ENCODE measurements around the gene MEST. TPM values are rescaled to one million over a fixed set of nuclear protein-coding genes. Genes with fewer than 3 reads are reported as not detected.
"Not testable (repeated sequence)": the region's sequence is repeated elsewhere in the genome, so short reads cannot be mapped to it uniquely, and the experiment has no call there.

MEST gene
- total RNA-seq, 8 experiments from 2014 or later: 17.1 to 438 (median 90.2) TPM

GRCh38 chr7:130537894-130538293, 46.0 kb downstream of the MEST start:
- ATAC-seq (replicated peaks in 6 of 8); H3K27ac ChIP-seq; H3K4me1 ChIP-seq (replicated peaks in 1 of 2); H3K4me3 ChIP-seq; in situ Hi-C loops (cut with MboI; ENCODE audit: low pct_unique_long_range_greater_than_20kb in 2 of 9, low sequenced_read_pairs in 9 of 9, unreplicated experiment in 9 of 9): not testable (repeated sequence)
- 80 to 100% (median 100%) methylated on average over 1 to 4 of the region's 6 CpGs; no CpG with 5 or more reads in 3 of the 10 experiments for WGBS, 10 experiments

GRCh38 chr7:130541287-130541686, 49.4 kb downstream of the MEST start:
- H3K4me3 ChIP-seq; H3K27ac ChIP-seq; H3K4me1 ChIP-seq (replicated peaks in 1 of 2); ATAC-seq (replicated peaks in 6 of 8); in situ Hi-C loops (cut with MboI; ENCODE audit: low pct_unique_long_range_greater_than_20kb in 2 of 9, low sequenced_read_pairs in 9 of 9, unreplicated experiment in 9 of 9): not testable (repeated sequence)
- WGBS, 10 experiments: 100% methylated on average over 3 of the region's 7 CpGs; no CpG with 5 or more reads in 9 of the 10 experiments

- H3K4me1 ChIP-seq (replicated peaks in 1 of 2); H3K27ac ChIP-seq; in situ Hi-C loops (cut with MboI; ENCODE audit: low pct_unique_long_range_greater_than_20kb in 2 of 9, low sequenced_read_pairs in 9 of 9, unreplicated experiment in 9 of 9); H3K4me3 ChIP-seq; ATAC-seq (replicated peaks in 6 of 8): not testable (repeated sequence)
- WGBS, 10 experiments: 82% methylated on average over 2 of the region's 4 CpGs; no CpG with 5 or more reads in 9 of the 10 experiments
Measured at GRCh38 chr7:130542297-130542696, 50.4 kb downstream of the MEST start.

- ATAC-seq (replicated peaks in 6 of 8): peak in 2 of 8 experiments; percentile 52 to 69
- Histone ChIP-seq H3K4me1 (replicated peaks in 1 of 2) (no peaks in the 10 kb centered on the region), H3K4me3 (no peak overlapping the region), H3K27ac (no peak overlapping the region)
- in situ Hi-C loops (cut with MboI; ENCODE audit: low pct_unique_long_range_greater_than_20kb in 2 of 9, low sequenced_read_pairs in 9 of 9, unreplicated experiment in 9 of 9): no loop called here
- 70 to 100% (median 100%) methylated on average over 1 to 2 of the region's 2 CpGs; no CpG with 5 or more reads in 2 of the 10 experiments for WGBS, 10 experiments
Measured at GRCh38 chr7:130543487-130544010, 51.7 kb downstream of the MEST start.

GRCh38 chr7:130544356-130544755, 52.5 kb downstream of the MEST start:
- in situ Hi-C loops (cut with MboI; ENCODE audit: low pct_unique_long_range_greater_than_20kb in 2 of 9, low sequenced_read_pairs in 9 of 9, unreplicated experiment in 9 of 9): no loop called here
- 86 to 100% (median 100%) methylated on average over 1 of the region's 1 CpG; no CpG with 5 or more reads in 1 of the 10 experiments for WGBS, 10 experiments
- ATAC-seq (replicated peaks in 6 of 8): no peak
- Histone ChIP-seq H3K4me1 (replicated peaks in 1 of 2) (no peaks in the 10 kb centered on the region), H3K4me3 (no peak overlapping the region), H3K27ac (no peak overlapping the region)

GRCh38 chr7:130553398-130554029, 61.6 kb downstream of the MEST start:
- ATAC-seq (replicated peaks in 6 of 8): no peak

GRCh38 chr7:130554481-130554880, 62.6 kb downstream of the MEST start:
- no peaks in the 10 kb centered on the region for H3K4me1 ChIP-seq (replicated peaks in 1 of 2)
- H3K4me3 ChIP-seq: no peak overlapping the region
- no peak for ATAC-seq (replicated peaks in 6 of 8)
- in situ Hi-C loops (cut with MboI; ENCODE audit: low pct_unique_long_range_greater_than_20kb in 2 of 9, low sequenced_read_pairs in 9 of 9, unreplicated experiment in 9 of 9): no loop called here
- H3K27ac ChIP-seq: no peak overlapping the region
- 64 to 100% (median 100%) methylated on average over 1 to 3 of the region's 3 CpGs; no CpG with 5 or more reads in 1 of the 10 experiments for WGBS, 10 experiments

More at GRCh38 chr7:130553398-130554029, 61.6 kb downstream of the MEST start:
- WGBS, 10 experiments: 60 to 100% (median 95%) methylated on average over 2 to 3 of the region's 3 CpGs
- Histone ChIP-seq H3K27ac (no peak overlapping the region), H3K4me1 (replicated peaks in 1 of 2) (no peaks in the 10 kb centered on the region), H3K4me3 (no peak overlapping the region)
- in situ Hi-C loops (cut with MboI; ENCODE audit: low pct_unique_long_range_greater_than_20kb in 2 of 9, low sequenced_read_pairs in 9 of 9, unreplicated experiment in 9 of 9): no loop called here

Other genes starting within 250 kb of the MEST start
- 1 to 10 TPM in 3 of 8 experiments, under 1 TPM in 5; 0.49 to 4.4 (median 0.78) TPM for gene CPA2, start 225.2 kb upstream of the MEST start, total RNA-seq
- gene CPA4, start 198.9 kb upstream of the MEST start, total RNA-seq: 100 to 1,000 TPM in 1 of 8 experiments, 10 to 100 TPM in 3, under 1 TPM in 4; 0.05 to 538 (median 5.4) TPM
- 1 to 10 TPM in 4 of 8 experiments, under 1 TPM in 4; 0.22 to 2.6 (median 1.4) TPM for gene CPA5, start 147.3 kb upstream of the MEST start, total RNA-seq
- gene CPA1, start 111.6 kb upstream of the MEST start, total RNA-seq: under 1 TPM in 6 of 8 experiments, not detected in 2; 0.18 to 0.91 (median 0.42) TPM
- gene CEP41, start 51.1 kb upstream of the MEST start, total RNA-seq: 10 to 100 TPM in 7 of 8 experiments, 1 to 10 TPM in 1; 7.0 to 22.6 (median 17.9) TPM
- 10 to 100 TPM; 14.5 to 43.3 (median 31.3) TPM for gene COPG2, start 176.7 kb downstream of the MEST start, total RNA-seq
- gene TSGA13, start 194.5 kb downstream of the MEST start, total RNA-seq: under 1 TPM in 3 of 8 experiments, not detected in 5; 0.05 to 0.33 (median 0.14) TPM
- gene KLF14, start 242.1 kb downstream of the MEST start, total RNA-seq: under 1 TPM in 6 of 8 experiments, not detected in 2; 0.11 to 0.38 (median 0.19) TPM